Sigmoid colon (tissue), 7 donors: ENCODE data around the gene CDK2. TPM values are rescaled to one million over a fixed set of nuclear protein-coding genes. Genes with fewer than 3 reads are reported as not detected.

Source experiments
- DNase-seq: peaks from one replicate; pipeline ENCODE4 v3.0.0-alpha.2; 2019
- H3K27ac ChIP-seq, 4 donors: fragments of 200-600 bp; sonication (generic); one replicate each; pipeline ENCODE4 v1.5.1; 2016 to 2019; ENCODE audit warnings: mild to moderate bottlenecking in 1 of 4
- H3K27me3 ChIP-seq, 3 donors: fragments of 200-600 bp; sonication (generic); one replicate each; pipeline ENCODE4 v1.5.1; 2019; ENCODE audit warnings: mild to moderate bottlenecking in 1 of 3
- H3K36me3 ChIP-seq, 4 donors: fragments of 200-600 bp; sonication (generic); one replicate each; pipeline ENCODE4 v1.5.1; 2016 to 2019
- H3K4me1 ChIP-seq, 4 donors: fragments of 200-600 bp; sonication (generic); one replicate each; pipeline ENCODE4 v1.5.1; 2017 to 2019
- H3K4me3 ChIP-seq, 4 donors: fragments of 200-600 bp; sonication (generic); one replicate each; pipeline ENCODE4 v1.5.1; 2017 to 2019; ENCODE audit warnings: mild to moderate bottlenecking in 2 of 4, moderate library complexity in 1 of 4
- H3K9me3 ChIP-seq, 4 donors: fragments of 200-600 bp in 3 of 4; sonication (generic) in 3 of 4; one replicate each; pipeline versions ENCODE4 v1.5.1 to v1.6.1; 2013 to 2019
- EP300 ChIP-seq, 4 donors: sonication (generic); formaldehyde crosslinking; IDR thresholded peaks; one replicate each; pipeline ENCODE4 v1.6.1; 2017; ENCODE audit warnings: antibody characterized with exemption in 4 of 4
- POLR2A ChIP-seq, 2 donors: fragments of 450-650 bp; IDR thresholded peaks; one replicate each; pipeline ENCODE4 v1.6.1; 2016; ENCODE audit warnings: antibody characterized with exemption in 2 of 2, mild to moderate bottlenecking in 2 of 2, moderate library complexity in 2 of 2
- POLR2AphosphoS5 ChIP-seq, 4 donors: sonication (generic); formaldehyde crosslinking; IDR thresholded peaks; one replicate each; pipeline ENCODE4 v1.6.1; 2017; ENCODE audit warnings: antibody characterized with exemption in 4 of 4
- WGBS, 2 donors: extraction: QIAGEN DNeasy Blood & Tissue Kit; methylation state at CpG; one replicate each; pipeline ENCODE4 v1.1.7; 2013; 5-methylcytosine and 5-hydroxymethylcytosine counted together
- intact Hi-C: fragments of 100-400 bp; cut with DNase I; formaldehyde crosslinking; loops from one replicate; pipeline ENCODE4 v1.15.1; 2023
- polyA plus RNA-seq, 3 donors: library from polyadenylated mRNA; stranded (reverse); fragments of 200-250 nt; gene quantifications; one replicate each; pipeline ENCODE4 v1.2.3, GENCODE V29; 2013
- total RNA-seq, 4 donors: library from RNA; depleted of rRNA; stranded (reverse); fragments of >200 nt; gene quantifications; one replicate each; pipeline ENCODE4 v1.1.0, GENCODE V29; 2016
- TF ChIP-seq, protein P1 (sequence below), 4 experiments: fragments of 450-650 bp in 3 of 4; fragments of 200-600 bp in 1 of 4; IDR thresholded peaks; one replicate each; pipeline ENCODE4 v1.5.1; 2016 to 2019; ENCODE audit warnings: antibody characterized with exemption in 4 of 4, mild to moderate bottlenecking in 3 of 4, moderate library complexity in 2 of 4
- donor health status: healthy with polysubstance abuse.
- donor health status: Bipolar disorder and iron deficiency.
- donor health status: healthy.

Gene CDK2
- total and polyA plus RNA-seq, 7 donors = 7.2 to 27.7 (median 18.0) TPM

DNA sequence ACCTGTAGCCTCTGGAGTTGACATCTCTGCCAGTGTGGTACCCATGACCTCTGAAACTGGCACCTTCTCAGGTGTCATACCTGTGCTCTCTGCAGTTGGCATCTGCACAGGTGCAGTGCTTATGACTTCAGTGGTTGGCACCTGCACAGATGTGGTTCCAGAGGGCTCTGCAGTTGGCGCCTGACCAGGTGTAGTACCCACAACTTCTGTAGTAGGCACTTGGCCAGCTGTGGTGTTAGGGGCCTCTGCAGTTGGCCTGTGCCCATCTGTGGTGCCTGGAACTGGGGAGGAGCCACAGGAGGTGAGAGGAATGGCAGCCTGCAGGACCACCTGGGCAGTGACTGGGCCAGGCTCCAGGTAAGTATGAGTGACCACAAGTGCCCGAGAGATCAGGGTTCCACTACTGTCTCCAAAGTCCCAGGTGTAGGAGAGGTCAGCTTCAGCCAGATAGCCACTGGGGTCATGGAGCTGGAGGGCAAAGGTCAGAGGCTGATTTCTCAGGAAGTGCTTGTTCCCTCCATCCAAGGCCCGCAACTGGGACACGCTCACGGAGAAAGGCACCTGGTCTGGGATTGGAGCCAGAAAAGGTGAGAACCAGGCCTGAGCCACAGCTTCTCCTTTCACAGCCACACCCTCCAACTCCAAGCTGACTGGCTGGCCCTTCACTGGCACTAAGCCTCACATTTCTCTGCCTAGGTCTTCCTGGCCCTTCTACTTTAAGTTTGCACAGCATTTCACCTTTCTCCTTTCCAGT lies 9.3 kb upstream of the CDK2 start:
- no peak for TF ChIP-seq EP300 (IDR thresholded peaks at IDR 0.05)
- no peak for TF ChIP-seq POLR2AphosphoS5 (IDR thresholded peaks at IDR 0.05)
- TF ChIP-seq POLR2A (IDR thresholded peaks at IDR 0.05) = no peak
- TF ChIP-seq, protein P1, sequence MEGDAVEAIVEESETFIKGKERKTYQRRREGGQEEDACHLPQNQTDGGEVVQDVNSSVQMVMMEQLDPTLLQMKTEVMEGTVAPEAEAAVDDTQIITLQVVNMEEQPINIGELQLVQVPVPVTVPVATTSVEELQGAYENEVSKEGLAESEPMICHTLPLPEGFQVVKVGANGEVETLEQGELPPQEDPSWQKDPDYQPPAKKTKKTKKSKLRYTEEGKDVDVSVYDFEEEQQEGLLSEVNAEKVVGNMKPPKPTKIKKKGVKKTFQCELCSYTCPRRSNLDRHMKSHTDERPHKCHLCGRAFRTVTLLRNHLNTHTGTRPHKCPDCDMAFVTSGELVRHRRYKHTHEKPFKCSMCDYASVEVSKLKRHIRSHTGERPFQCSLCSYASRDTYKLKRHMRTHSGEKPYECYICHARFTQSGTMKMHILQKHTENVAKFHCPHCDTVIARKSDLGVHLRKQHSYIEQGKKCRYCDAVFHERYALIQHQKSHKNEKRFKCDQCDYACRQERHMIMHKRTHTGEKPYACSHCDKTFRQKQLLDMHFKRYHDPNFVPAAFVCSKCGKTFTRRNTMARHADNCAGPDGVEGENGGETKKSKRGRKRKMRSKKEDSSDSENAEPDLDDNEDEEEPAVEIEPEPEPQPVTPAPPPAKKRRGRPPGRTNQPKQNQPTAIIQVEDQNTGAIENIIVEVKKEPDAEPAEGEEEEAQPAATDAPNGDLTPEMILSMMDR (IDR thresholded peaks at IDR 0.05) = no peak
- no peaks in the 10 kb centered on the region for H3K27me3 ChIP-seq
- WGBS, 2 donors = 40 to 74% methylated on average over 5 of the region's 5 CpGs
- no peak for DNase-seq
- H3K36me3 ChIP-seq = peaks cover 0 to 14% (median 6%) of the 10 kb centered on the region in 4 donors
- no peaks in the 10 kb centered on the region for H3K4me1 ChIP-seq
- no peaks in the 10 kb centered on the region for H3K9me3 ChIP-seq
- intact Hi-C loops = no loop called here
- H3K27ac ChIP-seq = no peak overlapping the region
- no peak overlapping the region for H3K4me3 ChIP-seq

DNA sequence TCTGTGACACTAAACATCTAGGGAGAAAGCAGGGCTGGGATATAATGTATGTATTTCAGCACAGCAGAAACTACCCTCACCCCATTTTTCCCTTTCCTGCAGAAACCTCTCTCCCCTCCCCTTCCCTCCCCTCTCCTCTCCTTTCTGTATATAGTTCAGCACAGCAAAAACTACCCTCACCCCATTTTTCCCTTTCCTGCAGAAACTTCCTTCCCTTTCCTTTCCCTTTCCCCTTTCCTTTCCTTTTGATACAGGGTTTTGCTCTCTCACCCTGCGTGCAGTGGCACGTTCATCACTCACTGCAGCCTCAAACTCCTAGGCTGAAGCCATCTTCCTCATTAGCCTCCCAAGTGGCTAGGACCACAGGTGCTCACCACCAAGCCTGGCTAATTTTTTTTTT lies 2.9 kb upstream of the CDK2 start:
- Histone ChIP-seq H3K4me1 (peaks cover 0 to 19% (median 15%) of the 10 kb centered on the region in 4 donors), H3K36me3 (no peaks in the 10 kb centered on the region), H3K27ac (no peak overlapping the region), H3K9me3 (no peaks in the 10 kb centered on the region), H3K4me3 (no peak overlapping the region), H3K27me3 (no peaks in the 10 kb centered on the region)
- DNase-seq = no peak
- 85% methylated on average over 2 of the region's 2 CpGs for WGBS, 2 donors
- intact Hi-C loops = no loop called here
- TF ChIP-seq, protein P1 (IDR thresholded peaks at IDR 0.05) = no peak
- TF ChIP-seq POLR2A (IDR thresholded peaks at IDR 0.05) (no peak), POLR2AphosphoS5 (IDR thresholded peaks at IDR 0.05) (no peak), EP300 (IDR thresholded peaks at IDR 0.05) (no peak)

DNA sequence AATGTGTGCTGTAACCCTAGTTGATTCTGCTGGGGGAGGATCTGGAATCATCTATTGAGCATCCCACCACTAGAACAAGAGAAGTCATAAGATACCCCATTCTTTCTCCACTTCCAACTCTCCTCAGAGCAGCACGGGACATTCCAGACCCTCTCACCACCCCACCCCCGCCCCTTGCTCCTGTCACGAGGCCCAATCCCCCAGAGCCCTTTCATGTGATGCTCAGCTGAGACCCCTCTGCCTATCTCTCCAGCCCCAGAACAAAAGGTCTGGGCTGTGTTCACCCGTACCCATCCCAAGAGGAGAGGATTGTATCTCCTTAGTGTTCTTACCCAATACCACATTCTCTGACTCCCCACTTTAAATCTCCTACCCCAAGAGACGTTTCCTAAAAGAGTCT lies 1.4 kb upstream of the CDK2 start:
- intact Hi-C loops = no loop called here
- no peak for DNase-seq
- Histone ChIP-seq H3K4me1 (peaks cover 0 to 19% (median 15%) of the 10 kb centered on the region in 4 donors), H3K27ac (no peak overlapping the region), H3K9me3 (no peaks in the 10 kb centered on the region), H3K4me3 (no peak overlapping the region), H3K36me3 (peaks cover 0 to 7% (median 0%) of the 10 kb centered on the region in 4 donors), H3K27me3 (no peaks in the 10 kb centered on the region)
- WGBS, 2 donors = 87 to 92% methylated on average over 5 of the region's 5 CpGs
- TF ChIP-seq POLR2AphosphoS5 (IDR thresholded peaks at IDR 0.05) = no peak
- no peak for TF ChIP-seq EP300 (IDR thresholded peaks at IDR 0.05)
- no peak for TF ChIP-seq POLR2A (IDR thresholded peaks at IDR 0.05)
- TF ChIP-seq, protein P1 (IDR thresholded peaks at IDR 0.05) = no peak

DNA sequence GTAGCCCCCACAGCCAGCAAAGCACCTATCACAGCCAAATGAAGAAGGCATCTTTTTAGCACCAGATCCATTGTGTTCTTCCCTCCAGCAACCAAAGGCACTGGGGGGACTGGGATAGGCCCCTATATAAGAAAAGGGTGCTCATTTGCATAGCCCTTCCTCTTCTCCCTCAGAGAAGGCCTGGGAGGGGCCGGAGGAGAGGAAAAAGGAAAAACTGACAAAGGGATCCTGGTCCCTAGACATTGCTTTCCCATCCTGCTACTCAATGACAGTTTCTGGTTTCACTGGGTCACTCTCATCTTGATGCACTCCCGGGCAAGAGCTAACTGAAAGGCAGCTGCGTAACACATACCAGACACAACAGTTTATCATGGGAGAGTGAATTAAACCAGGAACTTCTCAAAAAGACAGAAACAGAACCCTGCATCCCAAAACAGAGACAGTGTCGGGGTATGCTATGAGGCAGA lies 656 bp upstream of the CDK2 start, which contains the start of gene PMEL:
TSS of gene PMEL (minus strand) at position 102 of the 467 bp plus-strand sequence. CDS start at position 71, 31 bp downstream.
- Histone ChIP-seq H3K9me3 (no peaks in the 10 kb centered on the region), H3K36me3 (peaks cover 0 to 7% (median 0%) of the 10 kb centered on the region in 4 donors), H3K27ac (peak within 1 kb of the TSS; percentile 73 to 89 (median 84)), H3K4me1 (peaks cover 0 to 19% (median 15%) of the 10 kb centered on the region in 4 donors), H3K4me3 (peak within 1 kb of the TSS; percentile 57 to 94 (median 72)), H3K27me3 (no peaks in the 10 kb centered on the region)
- peak; percentile 40 for DNase-seq
- no peak for TF ChIP-seq EP300 (IDR thresholded peaks at IDR 0.05)
- WGBS, 2 donors = 5 to 15% methylated on average over 4 of the region's 4 CpGs
- intact Hi-C loops = loop anchor here (2.0 kb wide), 1 partner anchor 35 kb away; the partner anchor contains the start of gene DGKA

DNA sequence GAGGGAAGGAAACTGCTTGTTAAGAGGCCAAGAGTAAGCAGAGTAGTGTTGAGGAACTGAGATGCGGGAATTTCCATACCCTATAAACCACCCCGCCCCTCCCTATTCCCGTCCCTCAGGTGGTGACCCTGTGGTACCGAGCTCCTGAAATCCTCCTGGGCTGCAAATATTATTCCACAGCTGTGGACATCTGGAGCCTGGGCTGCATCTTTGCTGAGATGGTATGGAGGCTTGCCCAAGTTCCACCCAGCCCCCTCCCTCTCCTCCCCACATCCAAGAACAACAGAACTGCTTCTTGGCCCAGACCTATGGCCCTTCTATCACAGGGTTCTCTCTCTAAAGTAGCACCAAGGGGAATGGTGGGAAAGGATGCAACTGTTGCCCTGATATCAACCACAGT lies 2.7 kb downstream of the CDK2 start:
- H3K36me3 ChIP-seq = peaks cover 0 to 7% (median 0%) of the 10 kb centered on the region in 4 donors
- H3K9me3 ChIP-seq = no peaks in the 10 kb centered on the region
- H3K27ac ChIP-seq = peak overlapping the region in 1 of 4 donors; percentile 89
- DNase-seq = no peak
- WGBS, 2 donors = 75 to 86% methylated on average over 4 of the region's 4 CpGs
- no peak overlapping the region for H3K4me3 ChIP-seq
- TF ChIP-seq POLR2AphosphoS5 (IDR thresholded peaks at IDR 0.05) (no peak), EP300 (IDR thresholded peaks at IDR 0.05) (no peak), POLR2A (IDR thresholded peaks at IDR 0.05) (no peak)
- TF ChIP-seq, protein P1 (IDR thresholded peaks at IDR 0.05) = no peak
- no peaks in the 10 kb centered on the region for H3K27me3 ChIP-seq
- intact Hi-C loops = no loop called here
- H3K4me1 ChIP-seq = peaks cover 0 to 30% (median 21%) of the 10 kb centered on the region in 4 donors
